Karpas-422 (cell line): Measurements from ENCODE around the gene IRF8. TPM values are rescaled to one million over a fixed set of nuclear protein-coding genes. Genes with fewer than 3 reads are reported as not detected.

ENCODE experiments used
- DNase-seq: peaks from one replicate; pipeline ENCODE4 v3.0.0-alpha.2; 2015
- H2AFZ ChIP-seq: fragments of 200-600 bp; sonication (generic); 2 replicates; pipeline ENCODE4 v1.6.1; 2014; ENCODE audit warnings: antibody characterized with exemption, low read length, mixed read lengths
- H3K27ac ChIP-seq: fragments of 200-600 bp; sonication (generic); 2 replicates; pipeline ENCODE4 v1.5.1; 2014; ENCODE audit warnings: mild to moderate bottlenecking, low read length, moderate library complexity
- H3K27me3 ChIP-seq: fragments of 200-600 bp; sonication (generic); 2 replicates; pipeline ENCODE4 v1.6.1; 2014; ENCODE audit warnings: low read length, mixed read lengths
- H3K36me3 ChIP-seq: fragments of 200-600 bp; sonication (generic); 2 replicates; pipeline ENCODE4 v1.6.1; 2014; ENCODE audit warnings: low read length, mixed read lengths; ENCODE audit not compliant: insufficient read depth
- H3K4me1 ChIP-seq: fragments of 200-600 bp; sonication (generic); 2 replicates; pipeline ENCODE4 v1.6.1; 2014; ENCODE audit warnings: mild to moderate bottlenecking, low read length, mixed read lengths
- H3K4me2 ChIP-seq: fragments of 200-600 bp; sonication (generic); 2 replicates; pipeline ENCODE4 v1.6.1; 2014; ENCODE audit warnings: low read length, low read depth, mild to moderate bottlenecking; ENCODE audit not compliant: poor library complexity, severe bottlenecking
- H3K4me3 ChIP-seq: fragments of 200-600 bp; sonication (generic); 2 replicates; pipeline ENCODE4 v1.5.1; 2014; ENCODE audit warnings: mild to moderate bottlenecking, antibody characterized with exemption, low read length, mixed read lengths
- H3K79me2 ChIP-seq: fragments of 200-600 bp; sonication (generic); 2 replicates; pipeline ENCODE4 v1.6.1; 2014; ENCODE audit warnings: mild to moderate bottlenecking, low read length, mixed read lengths
- H3K9ac ChIP-seq: fragments of 200-600 bp; sonication (generic); 2 replicates; pipeline ENCODE4 v1.6.0; 2014; ENCODE audit warnings: low read length
- H3K9me2 ChIP-seq: fragments of 200-600 bp; sonication (generic), shearing (Covaris generic); replicated peaks from 2 replicates; pipeline ENCODE4 v1.6.0; 2014; ENCODE audit warnings: mild to moderate bottlenecking, low read length, moderate library complexity; ENCODE audit not compliant: insufficient read depth
- H3K9me3 ChIP-seq: fragments of 300-700, 200-600 bp; sonication (generic); 2 replicates; pipeline ENCODE4 v1.6.1; 2014; ENCODE audit warnings: low read length, mixed read lengths
- H4K20me1 ChIP-seq: fragments of 200-600 bp; sonication (generic); 2 replicates; pipeline ENCODE4 v1.6.1; 2014; ENCODE audit warnings: mild to moderate bottlenecking, antibody characterized with exemption, low read length, low read depth; ENCODE audit not compliant: insufficient read depth
- small RNA-seq: library from RNA; depleted of rRNA; stranded (forward); fragments of <200 nt; gene quantifications from one replicate; pipeline ENCODE3, GENCODE V24; 2014
- total RNA-seq: library from RNA; depleted of rRNA; stranded (reverse); fragments of >200 nt; shearing (Covaris generic); gene quantifications from 2 replicates; pipeline ENCODE4 v1.2.3, GENCODE V29; 2014; ENCODE audit warnings: low replicate concordance; rRNA removed

IRF8 gene
- total RNA-seq, 1 experiment from 2014 or later = 285 TPM

DNA sequence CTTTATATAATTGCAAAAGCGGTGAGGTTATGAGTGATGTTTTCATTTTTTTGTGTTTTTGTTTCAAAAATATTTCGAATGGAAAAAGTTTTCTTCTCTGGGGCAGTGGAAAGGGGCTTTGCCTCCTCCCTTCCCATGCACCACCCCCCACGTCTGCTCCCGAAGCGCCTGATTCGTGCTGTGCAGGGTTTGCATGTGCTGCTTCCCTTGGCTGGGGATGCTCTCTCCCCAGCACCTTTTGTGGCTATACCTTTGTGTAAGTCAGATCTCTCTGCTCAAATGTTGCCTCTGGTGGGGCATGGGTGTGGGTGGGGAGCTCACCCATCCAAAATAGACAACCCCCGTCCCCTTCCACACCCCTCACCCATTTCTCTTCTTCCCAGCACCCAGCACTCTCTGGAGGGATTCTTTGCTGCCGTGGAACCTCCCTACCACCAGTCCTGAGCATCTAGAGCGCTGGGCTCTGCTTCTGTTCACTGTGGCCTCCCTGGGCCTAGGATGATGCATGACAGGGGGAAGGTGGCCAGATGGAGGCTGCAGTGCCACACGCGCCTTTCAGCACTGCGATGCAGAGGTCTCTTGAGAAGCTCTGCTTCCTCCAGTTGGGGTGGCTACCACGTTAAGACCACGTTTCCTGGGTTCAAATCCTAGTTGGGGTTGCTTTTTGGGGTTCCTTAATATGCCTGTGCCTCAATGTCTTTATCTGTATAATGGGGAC is 71.2 kb downstream of the IRF8 start:
- H3K4me1 ChIP-seq = peaks cover 53% of the 10 kb centered on the region
- no peaks in the 10 kb centered on the region for H3K36me3 ChIP-seq
- no peak overlapping the region for H3K9ac ChIP-seq
- H4K20me1 ChIP-seq = no peaks in the 10 kb centered on the region
- no peaks in the 10 kb centered on the region for H3K9me2 ChIP-seq
- no peak overlapping the region for H2AFZ ChIP-seq
- H3K79me2 ChIP-seq = no peaks in the 10 kb centered on the region
- DNase-seq = no peak
- H3K27ac ChIP-seq = no peak overlapping the region
- no peaks in the 10 kb centered on the region for H3K9me3 ChIP-seq
- H3K4me3 ChIP-seq = no peak overlapping the region
- H3K27me3 ChIP-seq = no peaks in the 10 kb centered on the region
- no peak overlapping the region for H3K4me2 ChIP-seq

DNA sequence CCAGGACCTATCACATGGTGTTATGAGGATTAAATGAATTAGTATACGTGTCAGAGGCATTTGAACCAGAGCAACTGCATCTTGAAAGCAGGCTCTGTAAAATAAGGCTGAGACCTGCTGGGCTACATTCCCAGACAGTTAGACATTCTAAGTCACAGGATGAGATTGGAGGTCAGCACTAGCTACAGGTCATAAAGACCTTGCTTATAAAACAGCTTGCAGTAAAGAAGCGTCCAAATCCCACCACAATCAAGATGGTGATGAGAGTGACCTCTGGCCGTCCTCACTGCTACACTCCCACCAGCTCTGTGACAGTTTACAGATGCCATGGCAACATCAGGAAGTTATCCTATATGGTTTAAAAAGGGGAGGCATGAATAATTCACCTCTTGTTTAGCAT is 71.8 kb downstream of the IRF8 start:
- no peaks in the 10 kb centered on the region for H3K9me3 ChIP-seq
- H3K4me2 ChIP-seq = no peak overlapping the region
- H4K20me1 ChIP-seq = no peaks in the 10 kb centered on the region
- no peaks in the 10 kb centered on the region for H3K9me2 ChIP-seq
- H3K27me3 ChIP-seq = no peaks in the 10 kb centered on the region
- H3K4me3 ChIP-seq = no peak overlapping the region
- peaks cover 47% of the 10 kb centered on the region for H3K4me1 ChIP-seq
- H2AFZ ChIP-seq = no peak overlapping the region
- no peak overlapping the region for H3K27ac ChIP-seq
- no peaks in the 10 kb centered on the region for H3K36me3 ChIP-seq
- no peak for DNase-seq
- no peak overlapping the region for H3K9ac ChIP-seq
- H3K79me2 ChIP-seq = no peaks in the 10 kb centered on the region

Small RNA genes lying within 50 kb of the gene (small RNA-seq; reads per million reads assigned to genes)
- gene MIR6774 = 0.47 reads per million, percentile 8 among the genes with 10 or more reads in this experiment

Other genes with a start within 250 kb of the IRF8 start
- 10.4 and 14.2 TPM in 2 replicates for gene GINS2, start 210.2 kb upstream of the IRF8 start, total RNA-seq
- 13.3 and 24.5 TPM in 2 replicates for gene C16orf74, start 148.1 kb upstream of the IRF8 start, total RNA-seq
- 24.2 and 76.8 TPM in 2 replicates for gene EMC8, start 99.6 kb upstream of the IRF8 start, total RNA-seq
- gene COX4I1, start 99.5 kb upstream of the IRF8 start, total RNA-seq = 417 and 584 TPM in 2 replicates